GM18870 (cell line): Measurements from ENCODE around the gene CDCA5.

Experiments
- ATAC-seq: cut with Tn5 transposase; IDR thresholded peaks from one replicate; pipeline ENCODE4 v1.9.1; 2021; ENCODE audit warnings: moderate library complexity; ENCODE audit not compliant: unreplicated experiment

Gene CDCA5

GRCh38 chr11:65077451-65077850 lies 6.4 kb downstream of the CDCA5 start:
- no peak for ATAC-seq

DNA sequence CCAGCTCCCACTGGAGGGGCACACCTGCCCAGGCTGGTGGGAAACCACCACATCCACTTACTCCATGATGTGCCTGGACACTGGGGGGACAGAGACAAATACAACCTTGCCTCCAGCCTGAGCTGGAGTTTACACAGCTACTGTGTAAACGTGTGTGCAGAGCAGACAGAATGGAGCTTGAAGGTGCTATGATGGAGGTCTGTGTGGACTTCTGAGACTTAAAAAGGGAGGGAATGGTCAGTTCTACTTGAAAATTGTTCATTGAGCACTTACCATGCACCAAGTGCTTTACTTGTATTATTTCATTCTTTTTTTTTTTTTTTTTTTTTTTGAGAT lies 11.2 kb downstream of the CDCA5 start:
- no peak for ATAC-seq

DNA sequence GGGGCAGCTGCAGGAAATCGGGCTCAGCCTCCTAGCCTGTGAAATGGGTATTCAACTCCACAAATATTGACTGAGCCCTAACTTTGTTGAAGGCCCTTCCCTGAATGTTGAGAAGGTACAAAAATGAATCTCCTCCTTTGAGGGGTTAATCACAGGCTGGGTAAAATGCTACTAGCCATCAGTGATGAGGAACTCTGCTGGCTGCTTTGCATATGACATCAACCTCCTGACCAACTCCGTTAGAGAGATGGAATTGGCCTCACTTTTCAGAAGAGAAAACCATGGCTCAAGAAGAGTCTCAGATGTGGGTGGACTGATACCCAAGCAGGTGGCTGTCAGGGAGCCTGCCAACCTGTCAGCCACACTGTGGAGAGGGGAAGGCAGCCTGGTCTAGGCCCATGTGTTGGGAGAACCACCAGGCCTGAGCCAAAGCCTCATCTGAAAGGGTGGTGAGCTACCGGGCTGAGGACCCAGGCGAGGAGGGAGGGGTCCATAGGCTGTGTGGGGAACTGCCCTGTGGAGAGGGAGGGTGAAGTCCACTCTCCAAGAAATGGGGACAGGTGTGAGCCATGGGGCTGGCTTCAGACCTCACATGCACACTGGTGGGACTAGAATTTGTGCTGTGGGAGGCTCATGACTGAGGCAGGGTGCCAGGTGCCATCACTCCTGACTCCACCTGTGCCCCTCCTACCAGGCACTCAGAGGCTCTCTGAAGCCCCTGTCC lies 11.8 kb downstream of the CDCA5 start:
- ATAC-seq: no peak

DNA sequence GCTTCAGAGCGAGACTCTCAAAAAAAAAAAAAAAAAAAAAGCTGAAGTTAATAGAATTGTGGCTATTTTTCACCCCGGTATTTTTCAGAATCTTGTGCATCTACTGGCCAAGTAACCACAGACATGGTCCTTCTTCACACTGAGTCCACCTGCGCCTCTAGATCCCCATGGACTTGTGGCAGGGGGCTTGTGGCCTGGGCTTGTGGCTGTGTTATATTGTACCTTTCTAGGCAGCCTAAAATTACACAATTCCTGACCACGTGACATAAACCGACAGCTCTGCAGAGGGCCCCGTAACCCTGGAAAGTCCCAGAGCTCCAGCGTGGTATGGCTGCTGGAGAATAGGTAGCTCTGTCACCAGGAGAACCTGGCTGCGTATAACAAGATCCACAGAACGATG lies 14.6 kb downstream of the CDCA5 start:
- no peak for ATAC-seq

DNA sequence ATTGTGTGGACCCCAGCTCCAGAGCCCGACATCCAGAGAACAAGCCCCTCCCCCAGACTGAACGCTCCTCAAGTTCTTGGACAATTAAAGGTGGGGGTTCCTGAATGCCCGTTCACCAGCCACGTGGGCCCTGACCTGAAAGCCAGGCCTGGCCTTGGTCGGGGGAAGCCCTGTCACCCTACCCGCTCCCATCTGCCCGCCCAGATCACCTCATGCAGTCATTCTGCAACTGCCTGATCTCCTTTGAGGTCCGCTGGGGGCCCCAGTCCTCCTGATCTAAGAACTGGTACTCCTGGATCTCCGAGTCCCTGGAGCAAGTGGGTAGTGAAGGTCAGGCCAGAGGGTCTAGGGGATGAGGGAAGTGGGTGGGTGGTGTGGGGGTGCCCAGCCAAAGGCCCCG lies 16.4 kb downstream of the CDCA5 start:
- no peak for ATAC-seq

DNA sequence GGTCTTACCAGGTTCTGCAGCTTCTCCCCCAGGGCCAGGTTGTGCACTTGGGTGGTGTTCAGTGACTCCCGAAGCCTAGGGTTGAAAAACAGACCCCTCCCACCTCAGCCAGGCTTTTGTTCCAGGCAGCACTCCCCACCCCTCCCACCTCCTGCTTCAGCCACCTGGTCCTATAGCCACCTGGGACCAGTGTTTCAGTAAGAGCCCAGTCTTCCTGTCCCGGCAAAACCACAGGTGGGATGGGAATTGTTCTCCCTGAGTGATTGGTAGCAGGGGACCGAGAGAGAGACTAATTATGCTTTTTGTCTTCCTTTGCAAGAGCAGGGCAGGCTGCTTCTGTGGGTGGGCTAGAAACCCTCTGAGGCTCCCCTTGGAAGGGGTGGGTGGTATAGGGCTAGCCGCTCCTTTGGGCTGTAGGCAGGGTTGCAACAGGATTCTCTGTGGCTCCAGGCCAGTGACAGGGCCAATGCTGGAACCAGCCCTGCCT lies 17.0 kb downstream of the CDCA5 start:
- ATAC-seq: no peak

GRCh38 chr11:65066315-65066714 lies 17.5 kb downstream of the CDCA5 start:
- ATAC-seq: no peak

GRCh38 chr11:65065851-65066250 lies 18.0 kb downstream of the CDCA5 start:
- no peak for ATAC-seq

DNA sequence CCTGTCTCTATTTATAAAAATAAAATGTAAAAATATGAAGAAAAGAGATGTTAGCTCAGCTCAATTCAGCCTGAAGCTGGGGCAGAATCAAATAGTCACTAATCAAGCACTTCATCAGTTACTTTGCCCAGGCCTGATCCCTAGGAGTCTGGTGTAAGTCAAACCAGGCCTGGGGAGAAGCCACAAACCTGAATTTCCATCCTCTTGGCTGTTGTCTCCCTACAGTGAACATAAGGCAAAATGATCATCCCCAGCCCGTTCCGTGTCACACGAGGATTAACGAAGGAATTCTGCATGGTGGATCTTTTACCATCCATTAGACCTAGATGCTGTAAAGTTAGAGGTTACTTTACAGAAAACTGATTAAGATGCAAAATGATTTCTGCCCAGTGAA lies 19.0 kb downstream of the CDCA5 start:
- no peak for ATAC-seq

DNA sequence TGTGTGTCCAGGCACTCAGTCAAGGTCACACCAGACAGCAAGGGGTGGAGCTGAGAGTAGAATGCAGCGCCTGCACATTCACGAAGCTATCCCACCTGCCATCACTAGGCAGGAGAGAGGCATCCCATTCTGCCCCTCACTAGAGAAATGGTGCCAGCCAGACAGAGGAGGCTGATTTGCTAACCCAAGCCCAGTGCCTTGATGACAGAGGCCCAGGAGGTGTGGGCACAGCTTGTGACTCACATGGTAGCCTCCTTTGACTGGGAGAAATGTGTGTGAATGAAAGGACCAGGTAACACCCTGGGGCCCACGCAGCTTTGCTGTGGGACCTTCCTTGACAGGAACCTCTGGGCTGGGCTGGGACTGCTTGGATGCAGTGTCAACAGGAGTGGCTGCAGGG lies 20.3 kb downstream of the CDCA5 start:
- ATAC-seq: no peak

- ATAC-seq: no peak
Measured at GRCh38 chr11:65060913-65061408, 22.9 kb downstream of the CDCA5 start.

- ATAC-seq: no peak
Measured at GRCh38 chr11:65059959-65060824, 23.6 kb downstream of the CDCA5 start.

- ATAC-seq: no peak
Measured at GRCh38 chr11:65059523-65059922, 24.3 kb downstream of the CDCA5 start.

DNA sequence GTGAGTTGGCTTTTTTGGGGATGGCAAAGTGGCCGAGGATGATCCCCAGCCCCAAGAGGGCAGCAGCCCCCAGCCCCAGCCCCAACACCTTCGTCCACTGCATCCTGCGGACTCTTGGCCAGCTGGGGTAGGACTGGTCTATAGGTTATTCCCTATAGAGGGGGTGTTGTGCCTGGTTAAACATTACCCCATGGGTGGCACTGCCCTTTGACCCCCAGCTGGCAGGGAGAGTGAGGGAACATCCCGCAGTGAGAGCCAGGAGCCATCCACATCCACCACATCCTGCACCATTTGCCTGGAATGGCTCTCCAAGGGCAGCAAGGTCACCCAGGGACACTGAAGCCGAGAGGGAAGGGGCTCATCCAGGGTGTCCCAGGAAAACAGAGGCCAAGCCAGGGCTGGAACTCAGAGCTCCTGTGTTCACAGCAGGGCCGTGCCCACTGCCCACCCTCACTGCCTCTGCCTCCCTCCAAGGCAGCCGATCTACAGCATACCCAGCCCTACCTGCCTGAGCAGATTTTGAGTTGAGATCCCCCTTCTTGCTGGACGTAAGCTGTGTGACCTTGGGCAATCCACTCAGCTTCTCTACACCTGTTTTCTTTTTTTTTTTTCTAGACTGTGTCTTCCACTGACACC lies 25.3 kb downstream of the CDCA5 start, which contains the start of gene NAALADL1:
TSS of gene NAALADL1 (minus strand) at position 135 of the 636 bp plus-strand sequence. CDS start at position 103, 32 bp downstream.
- ATAC-seq: no peak

DNA sequence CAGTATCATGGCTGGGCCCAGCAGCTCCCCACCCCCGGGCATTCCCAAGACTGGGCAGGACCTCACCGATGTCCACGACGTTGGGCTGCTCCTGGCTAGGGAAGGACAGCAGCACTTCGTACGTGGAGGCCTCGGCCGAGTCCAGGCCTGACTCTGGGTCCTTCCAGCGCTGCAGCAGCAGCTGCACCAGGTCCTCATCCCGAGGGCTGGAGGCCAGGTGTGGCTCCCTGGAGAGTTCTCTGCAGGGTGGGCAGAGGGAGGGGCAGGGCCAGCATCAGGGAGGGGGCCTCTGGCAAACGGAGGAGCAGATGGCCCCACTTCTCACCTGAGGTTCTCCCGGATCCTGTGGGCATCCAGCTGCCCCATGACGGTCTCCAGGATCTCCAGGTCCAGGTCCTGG lies 25.8 kb downstream of the CDCA5 start:
- ATAC-seq: no peak

GRCh38 chr11:65057526-65057925 lies 26.3 kb downstream of the CDCA5 start:
- no peak for ATAC-seq

- ATAC-seq: no peak
Measured at GRCh38 chr11:65056999-65057398, 26.8 kb downstream of the CDCA5 start.

DNA sequence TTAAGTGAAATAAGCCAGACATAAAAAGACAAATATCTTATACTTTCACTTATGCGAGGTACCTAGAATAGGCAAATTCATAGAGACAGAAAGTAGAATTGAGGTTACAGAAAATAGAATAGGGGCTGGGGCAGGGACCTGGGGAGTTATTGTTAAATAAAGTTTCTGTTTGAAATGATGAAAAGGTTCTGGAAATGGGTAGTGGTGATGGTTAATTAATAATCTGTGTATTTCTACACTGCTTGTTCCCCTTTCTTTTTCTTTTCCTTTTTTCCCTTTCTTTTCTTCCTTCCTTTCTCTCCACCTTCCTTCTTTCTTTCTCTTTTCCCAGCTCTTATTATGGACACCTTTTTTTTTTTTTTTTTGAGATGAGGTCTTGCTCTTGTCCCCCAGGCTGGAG lies 28.3 kb downstream of the CDCA5 start:
- ATAC-seq: no peak

GRCh38 chr11:65053827-65054508 lies 29.9 kb downstream of the CDCA5 start:
- ATAC-seq: no peak

DNA sequence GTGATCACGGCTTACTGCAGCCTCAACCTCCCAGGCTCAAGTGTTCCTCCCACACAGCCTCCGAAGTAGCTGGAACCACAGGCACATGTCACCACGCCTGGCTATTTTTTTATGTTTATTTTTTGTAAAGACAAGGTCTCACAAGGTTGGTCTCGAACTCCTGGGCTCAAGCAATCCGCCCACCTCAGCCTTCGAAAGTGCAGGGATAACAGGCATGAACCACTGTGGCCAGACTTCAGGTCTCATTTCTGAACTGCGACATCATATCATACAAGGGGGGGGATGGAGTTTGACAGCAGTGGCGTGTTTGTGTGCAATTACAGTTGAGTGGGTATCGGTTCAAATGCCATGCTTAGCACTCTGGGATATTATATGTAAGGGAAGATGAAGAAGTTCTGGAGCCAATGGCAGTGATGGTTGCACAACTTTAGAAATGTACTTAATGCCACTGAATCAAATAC lies 32.4 kb downstream of the CDCA5 start:
- no peak for ATAC-seq
